Central memory CD8-positive, alpha-beta T cell (primary cell): ENCODE data around the gene SNX33.

Source experiments
- ATAC-seq: fragments of 150-1000 bp; cut with Tn5 transposase; replicated peaks from 2 replicates; pipeline ENCODE4 v1.10.0; 2022; ENCODE audit warnings: mild to moderate bottlenecking, moderate FRiP score, moderate number of reproducible peaks; ENCODE audit not compliant: poor library complexity, severe bottlenecking; ENCODE audit errors: extremely low read depth
- DNase-seq, 2 donors: peaks; one replicate each; pipeline ENCODE4 v3.0.0; 2021; ENCODE audit warnings: low spot score in 2 of 2
- H3K27ac Mint-ChIP-seq: one replicate; pipeline ENCODE4 v1.8.0; 2022; ENCODE audit warnings: low read depth, mild to moderate bottlenecking, moderate library complexity, mixed read lengths
- H3K27me3 Mint-ChIP-seq: one replicate; pipeline ENCODE4 v1.8.0; 2022; ENCODE audit warnings: mixed read lengths
- H3K36me3 Mint-ChIP-seq: one replicate; pipeline ENCODE4 v1.8.0; 2022; ENCODE audit warnings: mild to moderate bottlenecking, moderate library complexity, mixed read lengths; ENCODE audit not compliant: insufficient read depth
- H3K4me1 Mint-ChIP-seq: one replicate; pipeline ENCODE4 v1.8.0; 2022; ENCODE audit warnings: mixed read lengths
- H3K4me3 Mint-ChIP-seq: one replicate; pipeline ENCODE4 v1.8.0; 2022; ENCODE audit warnings: mild to moderate bottlenecking, moderate library complexity, mixed read lengths
- H3K9me3 Mint-ChIP-seq: one replicate; pipeline ENCODE4 v1.8.0; 2022; ENCODE audit warnings: mixed read lengths

Gene SNX33

GRCh38 chr15:75659928-75660645 is 12.4 kb downstream of the SNX33 start:
- DNase-seq = no peak
- Mint-ChIP-seq H3K27ac (no peak overlapping the region), H3K4me3 (no peak overlapping the region), H3K4me1 (peaks cover 1% of the 10 kb centered on the region), H3K9me3 (no peaks in the 10 kb centered on the region), H3K36me3 (no peaks in the 10 kb centered on the region), H3K27me3 (no peaks in the 10 kb centered on the region)
- no peak for ATAC-seq

DNA sequence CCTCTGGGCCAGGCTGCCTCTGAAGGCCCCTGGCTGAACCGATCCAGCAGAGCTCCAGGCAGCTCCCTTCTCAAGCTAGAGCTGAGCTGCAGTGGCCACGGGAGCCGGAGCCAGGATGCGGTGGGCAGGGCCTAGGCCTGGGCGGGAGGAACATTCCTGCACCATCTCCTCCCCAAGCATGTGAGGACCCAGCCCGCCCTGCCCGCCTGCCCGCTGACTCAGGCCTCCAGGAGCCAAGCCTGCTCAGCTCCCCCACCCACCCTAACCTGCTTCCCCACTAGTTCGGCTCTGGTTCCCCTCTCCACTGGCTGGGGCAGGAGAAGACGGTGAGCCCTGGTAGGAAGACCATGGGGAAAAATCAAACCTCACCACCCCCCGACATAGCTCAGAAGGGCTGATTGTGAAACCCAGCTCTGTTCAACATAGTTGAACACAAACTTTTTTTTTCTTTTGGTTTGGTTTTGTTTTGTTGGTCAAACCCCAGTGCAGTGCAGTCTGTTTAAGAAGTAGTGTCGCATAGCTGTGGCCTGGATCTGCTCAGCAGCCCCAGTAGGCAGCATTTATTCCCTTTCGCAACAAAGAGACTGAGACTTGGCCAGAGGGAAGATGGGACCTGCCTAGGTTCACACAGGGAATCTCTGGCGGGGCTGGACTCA is 13.5 kb downstream of the SNX33 start:
- H3K9me3 Mint-ChIP-seq = no peaks in the 10 kb centered on the region
- H3K27me3 Mint-ChIP-seq = no peaks in the 10 kb centered on the region
- H3K4me1 Mint-ChIP-seq = no peaks in the 10 kb centered on the region
- peaks cover 3% of the 10 kb centered on the region for H3K36me3 Mint-ChIP-seq
- no peak overlapping the region for H3K27ac Mint-ChIP-seq
- no peak overlapping the region for H3K4me3 Mint-ChIP-seq
- no peak for DNase-seq
- ATAC-seq = no peak

GRCh38 chr15:75661756-75662140 is 14.0 kb downstream of the SNX33 start:
- Mint-ChIP-seq H3K27ac (no peak overlapping the region), H3K27me3 (no peaks in the 10 kb centered on the region), H3K9me3 (no peaks in the 10 kb centered on the region), H3K4me3 (no peak overlapping the region), H3K4me1 (no peaks in the 10 kb centered on the region), H3K36me3 (peaks cover 3% of the 10 kb centered on the region)
- ATAC-seq = no peak
- DNase-seq = no peak

GRCh38 chr15:75662823-75663519 is 15.3 kb downstream of the SNX33 start:
- Mint-ChIP-seq H3K9me3 (no peaks in the 10 kb centered on the region), H3K4me3 (no peak overlapping the region), H3K36me3 (peaks cover 3% of the 10 kb centered on the region), H3K27ac (no peak overlapping the region), H3K4me1 (no peaks in the 10 kb centered on the region), H3K27me3 (no peaks in the 10 kb centered on the region)
- ATAC-seq (no peak), DNase-seq (no peak)

- H3K4me1 Mint-ChIP-seq = no peaks in the 10 kb centered on the region
- no peak overlapping the region for H3K27ac Mint-ChIP-seq
- H3K36me3 Mint-ChIP-seq = peaks cover 3% of the 10 kb centered on the region
- H3K27me3 Mint-ChIP-seq = no peaks in the 10 kb centered on the region
- no peaks in the 10 kb centered on the region for H3K9me3 Mint-ChIP-seq
- no peak for DNase-seq
- no peak for ATAC-seq
- H3K4me3 Mint-ChIP-seq = no peak overlapping the region
Observed at GRCh38 chr15:75663931-75664421, 16.3 kb downstream of the SNX33 start.

DNA sequence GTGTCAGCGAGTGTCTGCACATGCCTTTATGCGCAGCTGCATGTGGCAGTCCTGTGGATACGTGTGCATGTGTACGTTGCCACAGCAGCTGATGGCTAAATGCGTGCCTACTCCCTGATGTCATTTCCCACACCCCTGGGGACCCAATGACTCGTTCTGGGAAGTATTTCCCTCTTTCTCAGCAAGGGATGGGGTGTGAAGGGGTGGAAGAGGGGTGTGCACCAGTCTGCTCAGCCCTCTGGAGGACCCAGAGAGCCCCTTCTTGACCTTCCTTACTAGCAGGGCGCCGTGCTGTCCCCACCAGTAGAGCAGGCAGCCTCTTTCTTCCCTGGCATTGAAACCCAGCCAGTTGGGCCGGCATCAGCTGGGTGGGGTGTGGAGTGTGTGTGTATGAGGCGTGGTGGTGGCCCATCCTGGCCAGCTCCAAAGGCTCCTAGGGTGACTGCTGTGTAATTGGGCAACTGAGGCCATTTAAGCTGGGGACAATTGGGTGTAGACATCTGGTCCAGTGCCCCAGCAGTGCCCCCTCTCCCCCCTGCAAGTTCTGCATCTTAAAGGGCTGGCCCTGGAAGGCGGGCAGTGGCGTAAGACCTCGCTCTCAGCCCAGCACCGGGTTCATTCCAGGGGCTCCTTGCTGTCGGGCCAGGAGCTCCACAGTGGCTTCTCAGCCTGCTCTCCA is 19.2 kb downstream of the SNX33 start:
- H3K9me3 Mint-ChIP-seq = no peaks in the 10 kb centered on the region
- peaks cover 5% of the 10 kb centered on the region for H3K36me3 Mint-ChIP-seq
- DNase-seq (no peak), ATAC-seq (no peak)
- no peak overlapping the region for H3K27ac Mint-ChIP-seq
- no peaks in the 10 kb centered on the region for H3K4me1 Mint-ChIP-seq
- no peaks in the 10 kb centered on the region for H3K27me3 Mint-ChIP-seq
- H3K4me3 Mint-ChIP-seq = no peak overlapping the region

DNA sequence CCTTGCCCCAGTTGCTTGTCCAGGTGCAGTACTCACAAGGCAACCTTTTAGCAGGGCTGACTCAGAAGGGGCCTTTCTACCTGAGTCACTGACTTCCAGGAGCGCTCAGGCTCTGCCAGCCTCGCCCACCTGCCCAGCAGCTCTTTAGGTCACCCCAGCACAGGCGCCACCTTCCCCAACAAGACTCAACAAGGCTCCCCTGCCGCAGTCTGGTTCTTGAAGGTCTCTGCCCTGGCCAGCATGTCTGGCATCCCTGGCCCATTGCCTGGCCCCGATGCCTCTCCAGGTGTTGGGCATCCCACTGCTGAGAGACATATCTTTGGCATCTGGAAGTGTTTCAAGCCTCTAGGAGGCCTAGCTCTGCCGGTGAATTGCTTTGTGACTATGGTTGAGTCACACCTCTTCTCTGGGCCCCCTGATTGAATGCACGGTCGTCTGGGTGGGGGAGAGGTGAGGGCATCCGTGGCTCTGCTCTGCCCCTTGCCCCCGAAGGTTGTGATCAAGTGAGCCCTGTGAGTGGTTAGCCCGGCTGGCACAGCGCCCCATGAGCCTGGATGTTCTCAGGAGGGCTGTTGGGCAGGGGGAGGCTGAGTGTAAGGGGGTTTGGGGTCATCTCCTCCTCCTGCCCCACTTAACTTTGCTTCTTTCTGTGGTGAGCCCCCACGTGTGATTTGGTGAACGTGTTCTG is 21.6 kb downstream of the SNX33 start:
- no peaks in the 10 kb centered on the region for H3K27me3 Mint-ChIP-seq
- H3K9me3 Mint-ChIP-seq = no peaks in the 10 kb centered on the region
- DNase-seq (no peak), ATAC-seq (no peak)
- H3K4me3 Mint-ChIP-seq = no peak overlapping the region
- no peak overlapping the region for H3K27ac Mint-ChIP-seq
- no peaks in the 10 kb centered on the region for H3K4me1 Mint-ChIP-seq
- peaks cover 5% of the 10 kb centered on the region for H3K36me3 Mint-ChIP-seq

DNA sequence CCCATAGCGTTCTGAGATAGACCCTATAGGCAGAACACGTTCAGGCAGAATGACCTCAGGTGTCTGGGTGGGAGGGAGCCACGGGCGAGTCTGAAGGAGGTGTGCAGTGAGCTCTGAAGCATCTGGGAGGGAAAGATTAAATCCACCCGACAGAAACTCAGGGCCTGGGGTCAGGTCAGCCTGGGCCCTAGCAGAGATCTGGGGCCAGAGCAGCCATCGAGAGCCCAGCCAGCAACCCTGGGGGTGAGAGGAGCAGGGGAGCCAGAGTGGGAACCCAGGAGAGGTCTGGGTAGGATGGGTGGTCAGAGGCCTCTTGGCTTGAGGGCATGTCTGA is 22.1 kb downstream of the SNX33 start:
- H3K27ac Mint-ChIP-seq = no peak overlapping the region
- H3K36me3 Mint-ChIP-seq = peaks cover 5% of the 10 kb centered on the region
- DNase-seq (no peak), ATAC-seq (no peak)
- no peaks in the 10 kb centered on the region for H3K4me1 Mint-ChIP-seq
- H3K9me3 Mint-ChIP-seq = no peaks in the 10 kb centered on the region
- no peak overlapping the region for H3K4me3 Mint-ChIP-seq
- H3K27me3 Mint-ChIP-seq = no peaks in the 10 kb centered on the region

DNA sequence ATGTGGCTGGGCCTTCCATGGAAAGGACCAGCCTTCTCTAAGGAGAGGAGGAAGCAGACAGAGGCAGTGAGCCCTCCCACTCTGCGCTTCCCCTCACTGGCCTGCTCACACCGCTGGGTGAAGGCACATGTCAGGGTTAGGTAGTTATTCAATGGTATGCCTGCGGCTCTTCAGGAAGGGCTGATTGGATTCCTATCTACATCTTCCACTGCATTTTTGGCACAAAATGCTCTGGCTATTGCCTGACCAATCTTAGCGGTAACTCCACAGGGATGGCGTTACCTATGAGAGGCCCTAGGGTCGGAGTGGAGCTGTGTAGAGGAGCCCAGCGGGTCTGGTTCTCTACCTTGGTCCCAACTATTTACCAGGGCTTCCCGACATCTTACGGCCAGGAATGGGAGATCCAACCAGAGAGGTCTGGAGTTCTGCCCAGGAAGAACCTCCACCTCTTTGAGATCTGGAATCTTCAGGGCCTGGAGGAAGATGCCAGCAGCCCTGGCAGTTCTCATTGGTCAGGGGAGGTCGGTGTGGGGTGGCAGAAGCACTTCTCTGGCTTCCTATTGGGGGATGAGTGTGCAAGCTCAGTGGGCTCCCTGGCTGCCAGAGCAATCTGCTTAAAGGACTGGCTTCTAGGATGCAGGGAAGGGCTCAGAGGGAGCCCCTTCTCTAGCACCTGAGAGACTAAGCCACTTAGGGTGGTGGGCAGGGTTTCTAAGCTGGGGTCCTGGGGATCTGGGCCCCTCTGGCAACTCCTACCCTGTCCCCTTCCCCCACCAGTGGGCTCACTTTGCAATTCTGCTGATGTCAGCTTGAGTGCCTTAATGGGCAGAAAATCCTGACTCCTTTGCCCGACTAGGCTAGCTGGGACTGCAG is 24.3 kb downstream of the SNX33 start:
- Mint-ChIP-seq H3K27me3 (no peaks in the 10 kb centered on the region), H3K27ac (no peak overlapping the region), H3K9me3 (no peaks in the 10 kb centered on the region), H3K36me3 (peaks cover 3% of the 10 kb centered on the region), H3K4me1 (no peaks in the 10 kb centered on the region), H3K4me3 (no peak overlapping the region)
- no peak for DNase-seq
- ATAC-seq = no peak

DNA sequence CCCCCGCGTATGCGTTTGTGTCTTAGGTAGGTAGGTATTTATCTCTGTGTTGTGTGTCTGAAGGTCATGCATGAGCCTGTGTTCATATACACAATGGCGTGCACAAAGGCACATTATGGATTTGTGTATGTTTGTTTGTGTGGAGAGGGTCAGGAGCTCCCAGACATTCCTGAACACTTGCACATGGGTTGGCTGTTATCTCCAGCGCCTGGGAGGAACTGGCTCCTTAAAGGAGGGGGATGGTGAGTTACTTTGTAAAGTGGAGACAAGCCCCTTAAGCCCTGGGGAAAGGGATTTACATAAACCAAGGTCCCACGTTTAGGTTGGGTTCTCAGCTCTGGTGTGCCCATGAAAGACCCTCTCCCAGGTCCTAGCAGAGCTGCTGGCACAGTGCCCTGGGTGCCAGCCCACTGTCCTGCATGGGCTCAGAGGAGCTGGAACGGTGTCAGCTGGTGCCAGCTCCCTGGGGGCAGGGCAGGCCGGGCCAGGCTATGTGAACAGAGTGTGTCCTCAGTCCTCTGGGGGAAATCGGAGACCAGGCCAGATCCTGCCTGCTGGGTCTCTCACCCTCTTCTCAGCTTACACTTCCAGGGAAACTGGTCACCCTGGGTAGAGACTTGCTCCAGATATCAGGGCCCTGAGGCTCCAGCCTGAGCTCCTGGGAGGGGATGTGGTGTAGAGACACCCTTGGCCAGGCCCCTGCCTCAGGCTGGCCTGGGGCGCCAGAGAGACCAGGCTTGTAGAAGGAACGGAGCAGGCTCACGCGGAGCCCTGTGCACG is 25.1 kb downstream of the SNX33 start:
- H3K27ac Mint-ChIP-seq = no peak overlapping the region
- no peaks in the 10 kb centered on the region for H3K27me3 Mint-ChIP-seq
- H3K36me3 Mint-ChIP-seq = peaks cover 3% of the 10 kb centered on the region
- H3K4me1 Mint-ChIP-seq = no peaks in the 10 kb centered on the region
- no peak overlapping the region for H3K4me3 Mint-ChIP-seq
- no peak for DNase-seq
- ATAC-seq = no peak
- H3K9me3 Mint-ChIP-seq = no peaks in the 10 kb centered on the region
